Measurements from ENCODE around the gene LAMA5.

GRCh38 chr20:62400021-62400420 is 32.9 kb upstream of the LAMA5 start:
- TF ChIP-seq CTCF (IDR thresholded peaks at IDR 0.05) (no peak), EP300 (IDR thresholded peaks at IDR 0.05) (no peak)

Measured in sigmoid colon (tissue), 4 donors.